T-helper 2 cell treated with Interferon-gamma antibody and Interleukin-4, amounts not matched to agents 100 ng/mL and 5 ng/mL, for 36 hours (primary cell): ENCODE measurements around the gene MAGEA3. TPM values are rescaled to one million over a fixed set of nuclear protein-coding genes. Genes with fewer than 3 reads are reported as not detected.
"Not testable (repeated sequence)": the region's sequence is repeated elsewhere in the genome, so short reads cannot be mapped to it uniquely, and the experiment has no call there.

Experiments used
- intact Hi-C: fragments of 100-400 bp; cut with micrococcal nuclease; formaldehyde crosslinking; loops from one replicate; pipeline ENCODE4 v1.15.1; 2023
- total RNA-seq: library from RNA; stranded (reverse); gene quantifications from 2 replicates; pipeline ENCODE4 v1.2.3, GENCODE V29; 2022

Gene MAGEA3
- not detected in 2 replicates for total RNA-seq

GRCh38 chrX:152697952-152698931 lies at the start of gene MAGEA3:
Gene MAGEA3, plus strand, starts transcription at chrX:152698794. Its CDS starts 2,039 bp downstream, at chrX:152700833.
- intact Hi-C loops = not testable (repeated sequence)

- intact Hi-C loops = no loop called here
These were observed 46.5 kb upstream of the MAGEA3 start for GRCh38 chrX:152652060-152652459.

GRCh38 chrX:152652467-152652866 lies 46.1 kb upstream of the MAGEA3 start:
- intact Hi-C loops = no loop called here

- intact Hi-C loops = no loop called here
These were observed 42.5 kb upstream of the MAGEA3 start for GRCh38 chrX:152656087-152656486.

GRCh38 chrX:152656890-152657289 lies 41.7 kb upstream of the MAGEA3 start:
- intact Hi-C loops = no loop called here

GRCh38 chrX:152658302-152658701 lies 40.3 kb upstream of the MAGEA3 start:
- intact Hi-C loops = no loop called here

GRCh38 chrX:152663086-152663485 lies 35.5 kb upstream of the MAGEA3 start:
- intact Hi-C loops = no loop called here

- intact Hi-C loops = no loop called here
These were observed 24.5 kb upstream of the MAGEA3 start for GRCh38 chrX:152674135-152674534.

GRCh38 chrX:152674652-152675051 lies 23.9 kb upstream of the MAGEA3 start:
- intact Hi-C loops = not testable (repeated sequence)

- intact Hi-C loops = not testable (repeated sequence)
These were observed 17.6 kb upstream of the MAGEA3 start for GRCh38 chrX:152681012-152681411.

GRCh38 chrX:152700390-152700789 lies 1.8 kb downstream of the MAGEA3 start:
- intact Hi-C loops = not testable (repeated sequence)

- intact Hi-C loops = not testable (repeated sequence)
These were observed 7.9 kb downstream of the MAGEA3 start for GRCh38 chrX:152706500-152706899.

- intact Hi-C loops = not testable (repeated sequence)
These were observed 10.6 kb downstream of the MAGEA3 start, which contains the start of gene CSAG2 for GRCh38 chrX:152709173-152709572. Gene CSAG2, minus strand, starts transcription at chrX:152709273. Its CDS starts 161 bp downstream, at chrX:152709112.

GRCh38 chrX:152713195-152713594 lies 14.6 kb downstream of the MAGEA3 start:
- intact Hi-C loops = not testable (repeated sequence)

- intact Hi-C loops = not testable (repeated sequence)
These were observed 15.5 kb downstream of the MAGEA3 start, which contains the start of gene MAGEA2B for GRCh38 chrX:152713815-152714787. Gene MAGEA2B, plus strand, starts transcription at chrX:152714628. Its CDS starts 2,479 bp downstream, at chrX:152717107.

GRCh38 chrX:152725409-152725808 lies 26.8 kb downstream of the MAGEA3 start:
- intact Hi-C loops = no loop called here

- intact Hi-C loops = no loop called here
These were observed 34.8 kb downstream of the MAGEA3 start, which contains the start of the genes CSAG1 and MAGEA12 for GRCh38 chrX:152733261-152733975. Gene CSAG1, minus strand, starts transcription at chrX:152733721. Its CDS starts 1,261 bp downstream, at chrX:152732460. Gene MAGEA12, plus strand, starts transcription at chrX:152733757. Its CDS starts 2,405 bp downstream, at chrX:152736162.

- intact Hi-C loops = not testable (repeated sequence)
These were observed 35.7 kb downstream of the MAGEA3 start for GRCh38 chrX:152734143-152734858.

GRCh38 chrX:152735101-152735500 lies 36.5 kb downstream of the MAGEA3 start:
- intact Hi-C loops = no loop called here
